GM19043 (cell line): ENCODE results near the gene ITSN2.

Experiments used
- ATAC-seq: cut with Tn5 transposase; IDR thresholded peaks from one replicate; pipeline ENCODE4 v1.9.1; 2021; ENCODE audit warnings: low read depth; ENCODE audit not compliant: unreplicated experiment

Gene ITSN2

DNA sequence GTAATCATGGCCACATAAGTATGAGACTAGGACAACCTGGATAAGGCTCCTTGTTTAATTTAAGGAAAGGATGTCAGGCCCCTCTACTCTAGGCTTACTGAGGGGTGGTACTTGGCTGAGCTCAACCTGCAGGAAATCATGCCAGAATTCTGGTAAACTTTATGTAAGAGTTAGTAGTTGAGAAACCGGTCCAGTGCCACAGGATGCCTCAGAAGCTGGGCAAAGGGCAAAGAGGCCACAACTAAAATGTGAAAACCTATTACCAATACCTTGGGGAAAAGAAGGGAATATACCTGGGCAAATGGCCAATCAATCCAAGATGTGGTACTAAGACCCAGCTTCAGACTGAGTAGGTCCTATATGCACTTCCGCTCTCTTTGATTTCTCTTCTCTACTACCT lies 86.7 kb downstream of the ITSN2 start:
- no peak for ATAC-seq

- ATAC-seq, result no peak
Observed at GRCh38 chr2:24272907-24273306, 87.4 kb downstream of the ITSN2 start.

DNA sequence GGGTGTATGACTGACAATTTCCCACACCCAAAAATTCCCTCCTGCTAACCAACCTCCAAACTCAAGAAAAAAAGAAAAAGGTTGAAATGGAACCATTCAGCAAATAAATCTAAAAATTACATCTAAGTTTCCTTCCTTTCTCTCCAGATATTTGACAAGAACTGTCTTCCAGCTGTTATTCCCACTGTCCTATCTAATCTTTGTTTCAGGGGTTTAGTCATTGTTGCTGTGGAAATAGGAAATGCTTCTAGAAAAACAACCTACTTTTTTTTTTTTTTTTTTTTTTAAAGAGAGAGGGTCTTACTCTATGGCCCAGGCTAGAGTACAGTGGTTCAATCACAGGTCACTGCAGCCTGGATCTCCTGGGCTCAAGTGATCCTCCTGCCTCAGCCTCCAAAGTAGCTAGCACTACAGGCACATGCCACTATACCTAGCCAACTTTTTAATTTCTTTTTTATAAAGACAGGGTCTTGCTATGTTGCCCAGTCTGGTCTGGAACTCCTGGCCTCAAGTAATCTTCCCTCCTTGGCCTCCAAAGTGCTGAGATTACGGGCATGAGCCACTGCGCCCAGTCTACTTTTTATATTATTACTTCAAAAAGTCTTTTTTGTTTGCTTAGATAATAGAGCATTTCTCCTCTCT lies 88.1 kb downstream of the ITSN2 start:
- ATAC-seq, result no peak

- no peak for ATAC-seq
Observed at GRCh38 chr2:24269265-24269664, 91.1 kb downstream of the ITSN2 start.

- ATAC-seq, result no peak
Observed at GRCh38 chr2:24265212-24265611, 95.1 kb downstream of the ITSN2 start.

DNA sequence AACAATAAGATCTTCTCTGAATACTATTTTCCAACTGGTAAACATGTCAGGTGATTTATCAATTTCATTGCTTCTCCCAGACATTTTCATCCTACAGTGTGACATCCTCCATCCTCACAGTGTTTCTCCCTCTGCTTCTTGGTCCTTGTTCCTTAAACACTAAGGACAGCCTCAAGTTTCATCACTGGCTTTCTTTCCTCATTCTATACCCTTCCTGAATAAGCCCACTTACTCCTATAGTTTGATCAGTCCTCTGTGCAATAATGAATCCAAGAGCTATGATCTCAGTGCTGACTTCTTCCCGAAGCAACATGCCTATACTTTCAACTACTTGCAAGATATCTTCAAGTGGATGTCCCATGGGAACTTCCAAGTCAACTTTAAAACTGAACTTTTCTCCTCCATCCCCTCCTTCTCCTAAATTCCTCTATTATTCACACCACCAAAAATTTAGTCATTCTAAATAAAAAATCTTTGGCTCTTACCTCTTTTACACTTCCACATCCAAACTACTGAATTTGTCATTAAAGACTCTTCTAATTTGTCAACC lies 97.8 kb downstream of the ITSN2 start:
- ATAC-seq, result no peak

DNA sequence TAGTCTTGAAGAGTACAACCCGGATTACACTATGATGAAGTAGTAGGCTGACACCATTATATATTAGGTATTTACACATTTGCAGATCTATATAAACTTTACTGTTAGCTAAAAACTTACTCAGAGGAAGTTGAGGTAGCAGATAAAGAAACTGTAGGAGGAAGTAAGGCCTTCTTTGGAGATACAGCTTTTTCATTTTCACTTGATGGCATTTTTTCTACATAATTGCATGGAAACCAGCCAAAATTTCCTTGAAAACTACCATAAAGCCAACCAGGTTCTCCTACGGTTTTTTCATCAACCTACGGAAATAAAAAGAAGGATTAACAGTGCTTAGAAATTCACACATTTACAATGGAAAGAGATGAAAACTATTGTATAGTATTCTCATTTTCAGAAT lies 98.9 kb downstream of the ITSN2 start:
- ATAC-seq, result no peak

DNA sequence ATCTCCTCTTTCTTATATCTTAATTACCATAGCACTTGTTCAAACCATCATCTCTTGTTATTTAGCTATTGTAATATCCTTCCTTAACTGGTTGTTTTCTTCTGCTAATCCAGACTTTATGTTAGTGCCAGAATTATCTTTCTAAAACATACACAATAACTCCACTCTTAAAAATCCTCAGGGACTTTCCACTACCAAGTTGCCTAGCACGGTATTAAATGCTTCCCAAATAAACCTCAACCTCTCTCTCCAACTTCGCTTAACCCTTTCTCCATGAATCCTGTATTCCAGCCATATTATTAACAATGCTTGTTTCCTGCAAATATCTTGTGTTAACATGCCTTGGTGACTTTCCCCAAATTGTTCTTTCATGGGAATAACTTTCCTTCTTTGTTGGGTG lies 101.0 kb downstream of the ITSN2 start:
- no peak for ATAC-seq

- no peak for ATAC-seq
Observed at GRCh38 chr2:24258718-24259117, 101.6 kb downstream of the ITSN2 start.

GRCh38 chr2:24253303-24253919 lies 106.9 kb downstream of the ITSN2 start:
- no peak for ATAC-seq

GRCh38 chr2:24247592-24247991 lies 112.7 kb downstream of the ITSN2 start:
- ATAC-seq, result no peak

DNA sequence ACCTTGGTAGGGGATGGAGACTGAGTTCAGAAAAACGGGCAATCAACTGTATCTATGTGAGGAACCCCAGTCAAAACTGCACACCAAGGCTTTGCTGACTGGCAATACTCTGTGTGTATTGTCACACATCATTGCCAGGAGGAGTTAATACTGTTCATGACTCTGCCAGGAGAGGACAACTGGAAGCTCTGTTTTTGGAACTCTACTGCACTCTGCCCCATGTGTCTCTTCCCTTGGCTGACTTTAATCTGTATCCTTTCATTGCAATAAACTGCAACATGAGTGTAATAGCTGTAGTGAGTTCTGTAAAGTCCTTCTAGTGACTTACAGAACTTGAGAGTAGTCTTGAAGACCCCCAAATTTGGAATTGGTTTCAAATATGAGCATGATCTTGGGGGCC lies 113.2 kb downstream of the ITSN2 start:
- no peak for ATAC-seq

GRCh38 chr2:24245986-24246776 lies 114.2 kb downstream of the ITSN2 start:
- no peak for ATAC-seq

GRCh38 chr2:24241528-24241927 lies 118.8 kb downstream of the ITSN2 start:
- ATAC-seq, result no peak

- no peak for ATAC-seq
Observed at GRCh38 chr2:24239553-24239952, 120.8 kb downstream of the ITSN2 start.

GRCh38 chr2:24238158-24238557 lies 122.2 kb downstream of the ITSN2 start:
- ATAC-seq, result no peak

- no peak for ATAC-seq
Observed at GRCh38 chr2:24237313-24237712, 123.0 kb downstream of the ITSN2 start.

GRCh38 chr2:24233321-24233720 lies 127.0 kb downstream of the ITSN2 start:
- ATAC-seq, result no peak

DNA sequence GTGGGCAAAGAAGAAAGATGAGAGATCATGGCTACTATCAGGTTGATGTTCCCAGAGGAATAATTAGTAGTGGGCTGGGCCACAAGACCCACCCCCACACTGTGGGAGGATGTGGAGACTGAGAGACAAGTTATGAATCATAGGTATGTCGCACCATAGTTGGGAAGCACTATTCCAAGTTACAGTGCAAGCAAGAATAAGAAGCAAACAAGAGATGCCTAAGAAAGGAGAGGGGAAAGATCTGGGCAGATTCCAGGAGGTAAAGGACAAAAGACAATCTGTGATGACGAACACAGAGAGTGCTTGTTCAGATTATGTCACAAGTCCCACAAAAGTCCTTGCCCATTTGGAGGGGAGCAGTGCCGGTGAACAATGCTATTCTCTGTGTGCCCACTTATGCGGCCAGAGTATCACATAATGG lies 128.9 kb downstream of the ITSN2 start:
- no peak for ATAC-seq

DNA sequence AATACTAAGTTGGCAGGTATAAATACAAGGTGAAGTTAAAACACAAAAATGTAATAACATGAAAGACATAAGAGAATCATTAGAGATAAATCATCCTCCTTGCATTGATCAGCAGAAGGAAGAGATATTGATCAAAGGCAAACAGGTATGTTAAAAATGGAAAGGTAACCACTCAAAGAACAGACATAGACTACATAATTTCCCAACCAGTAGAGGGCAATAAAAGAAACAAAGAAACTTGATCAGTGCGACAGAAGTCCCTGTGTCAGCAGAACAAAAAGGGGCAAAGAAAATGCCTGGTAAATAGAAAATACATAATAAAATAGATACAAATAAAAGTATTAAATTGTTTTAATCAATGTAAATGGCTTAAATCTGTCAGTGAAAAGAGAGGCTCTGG lies 131.9 kb downstream of the ITSN2 start:
- no peak for ATAC-seq

- ATAC-seq, result no peak
Observed at GRCh38 chr2:24225499-24226242, 134.7 kb downstream of the ITSN2 start.
